GM10847 (cell line): ENCODE results near the gene HOXB5.
A peak's percentile ranks its signal among the peaks of the same experiment; 100 is the strongest.

Experiments used
- POLR2A ChIP-seq: IDR thresholded peaks from 2 replicates; pipeline ENCODE4 v1.6.1; 2011; ENCODE audit not compliant: insufficient read length; ENCODE audit errors: extremely low read depth

The HOXB5 gene

GRCh38 chr17:48579760-48580554 lies 13.6 kb downstream of the HOXB5 start:
- TF ChIP-seq POLR2A, result no peak

DNA sequence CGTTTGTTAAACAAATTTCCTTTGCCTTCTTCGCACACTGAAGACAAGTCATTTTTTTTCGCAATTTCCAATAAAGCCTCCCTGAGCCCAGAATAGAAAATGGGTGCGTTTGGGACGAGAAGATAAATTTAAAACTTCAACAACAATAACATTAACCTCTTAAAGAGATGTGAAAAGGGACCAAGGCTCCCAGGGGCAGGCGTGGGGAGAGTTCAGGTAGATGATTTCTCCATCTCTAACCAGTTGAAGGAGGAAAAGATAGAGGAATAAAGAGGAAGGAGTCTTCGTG lies 14.2 kb downstream of the HOXB5 start:
- no peak for TF ChIP-seq POLR2A

DNA sequence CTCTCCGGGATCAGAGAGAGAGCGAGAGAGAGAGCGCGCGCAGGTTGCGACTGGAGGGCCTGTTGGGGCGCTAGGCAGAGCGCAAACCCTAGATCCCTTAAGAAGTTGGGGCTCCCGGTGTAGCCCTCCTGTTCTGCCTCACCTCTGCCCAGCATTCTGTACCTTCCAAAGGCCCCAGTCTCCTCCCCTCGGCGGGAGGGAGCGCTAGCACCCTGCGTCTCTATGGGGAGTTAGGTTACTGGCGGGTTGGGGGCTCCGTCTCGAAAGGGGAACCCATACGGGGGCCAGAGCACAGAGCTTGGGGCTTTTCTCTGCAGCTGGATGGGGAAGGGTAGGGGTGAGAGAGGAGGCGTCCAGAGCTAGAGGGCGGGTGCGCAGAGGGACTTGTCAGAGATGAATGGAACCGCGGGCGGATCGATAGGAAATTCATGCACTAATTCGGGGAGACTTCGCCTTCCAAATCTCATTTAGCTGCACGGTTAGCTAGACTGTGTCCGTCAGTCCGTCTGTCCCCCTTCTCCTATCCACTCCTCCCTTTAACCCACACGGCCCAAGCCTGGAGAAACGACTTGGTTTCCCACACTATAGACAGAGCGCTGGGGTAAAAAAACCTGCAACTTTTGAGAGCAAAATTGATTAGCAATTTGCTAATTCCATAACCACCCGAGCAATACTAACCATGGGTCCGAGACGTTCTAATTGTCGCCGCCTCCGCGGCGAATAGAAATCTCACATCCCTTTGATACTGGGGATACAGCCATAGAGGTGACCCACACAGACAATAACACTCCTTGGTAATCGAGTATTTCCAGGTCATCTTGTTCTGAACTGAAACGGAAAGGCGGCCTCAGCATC lies 14.7 kb downstream of the HOXB5 start:
- peak; percentile 36 for TF ChIP-seq POLR2A

- TF ChIP-seq POLR2A, result no peak
These were observed 15.5 kb downstream of the HOXB5 start, which contains the start of gene HOXB4 for GRCh38 chr17:48577946-48578615. HOXB4 (minus strand) TSS chr17:48578350; CDS start chr17:48578319, 31 bp downstream.

DNA sequence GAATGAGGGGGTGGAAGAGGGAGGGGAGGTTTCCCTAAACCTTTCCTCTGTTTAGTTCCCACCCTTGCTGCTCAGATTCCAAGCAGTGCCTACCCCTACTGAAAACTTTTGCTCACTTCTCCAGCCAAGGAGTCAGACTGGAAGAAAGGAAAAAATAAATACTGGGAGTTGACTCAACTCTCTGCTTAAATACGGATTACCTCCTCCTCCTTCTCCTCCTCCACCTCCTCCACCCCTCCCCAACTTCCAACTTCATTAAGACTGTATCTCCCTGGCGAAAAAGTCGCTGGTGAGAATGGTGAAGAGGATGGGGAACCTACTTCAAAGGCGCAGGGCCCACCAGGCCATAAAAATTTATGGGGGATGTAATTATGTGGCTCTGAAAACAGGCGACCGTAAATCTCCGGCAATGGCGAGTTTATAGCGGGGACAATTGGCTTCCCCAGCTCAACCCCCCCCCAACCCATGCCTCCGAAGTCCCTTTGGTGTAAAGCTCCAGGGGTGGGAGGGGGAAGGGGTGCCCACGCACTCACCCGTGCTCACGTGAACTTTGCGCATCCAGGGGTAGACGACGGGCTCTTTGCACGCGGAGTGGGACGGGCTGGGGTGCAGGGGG lies 16.1 kb downstream of the HOXB5 start:
- TF ChIP-seq POLR2A, result no peak

GRCh38 chr17:48576479-48577309 lies 16.9 kb downstream of the HOXB5 start:
- no peak for TF ChIP-seq POLR2A

- no peak for TF ChIP-seq POLR2A
These were observed 17.7 kb downstream of the HOXB5 start for GRCh38 chr17:48575673-48576478.

DNA sequence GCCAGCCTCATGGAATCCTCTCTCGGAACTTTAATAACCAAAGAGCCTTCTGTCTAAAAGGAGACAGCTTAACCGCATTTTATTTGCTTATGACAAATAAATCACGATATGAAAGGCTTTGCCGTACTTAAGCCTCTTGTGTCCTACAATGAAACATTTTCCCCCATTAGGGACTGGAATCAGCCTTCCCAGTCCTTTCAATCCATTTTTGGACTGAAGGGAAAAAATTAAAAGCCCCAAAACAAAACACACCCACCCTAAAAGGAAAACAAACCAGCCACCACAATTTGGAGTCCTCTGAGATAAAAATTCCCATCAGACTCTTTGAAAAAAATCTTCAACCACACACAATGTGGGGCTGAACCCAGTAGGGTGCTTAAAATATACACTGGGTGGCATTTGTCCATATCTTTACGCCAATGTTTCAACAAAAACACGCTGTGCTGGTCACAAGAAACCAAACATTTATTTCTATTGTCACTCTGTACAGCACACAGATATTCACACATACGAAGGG lies 18.5 kb downstream of the HOXB5 start:
- no peak for TF ChIP-seq POLR2A

- TF ChIP-seq POLR2A, result no peak
These were observed 19.0 kb downstream of the HOXB5 start for GRCh38 chr17:48574505-48575065.

- no peak for TF ChIP-seq POLR2A
These were observed 21.7 kb downstream of the HOXB5 start for GRCh38 chr17:48571826-48572417.

- no peak for TF ChIP-seq POLR2A
These were observed 22.4 kb downstream of the HOXB5 start for GRCh38 chr17:48571024-48571818.
